HG03378 (cell line): ENCODE measurements around the gene CFAP77.
"Not testable (repeated sequence)": the region's sequence is repeated elsewhere in the genome, so short reads cannot be mapped to it uniquely, and the experiment has no call there.

Experiments used
- ATAC-seq: cut with Tn5 transposase; IDR thresholded peaks from one replicate; pipeline ENCODE4 v1.9.1; 2021; ENCODE audit warnings: mild to moderate bottlenecking, moderate library complexity; ENCODE audit not compliant: unreplicated experiment

The CFAP77 gene

GRCh38 chr9:132545578-132545977 lies 135.6 kb downstream of the CFAP77 start:
- ATAC-seq: no peak

- no peak for ATAC-seq
Measured at GRCh38 chr9:132546148-132547051, 136.4 kb downstream of the CFAP77 start.

- no peak for ATAC-seq
Measured at GRCh38 chr9:132547052-132547431, 137.0 kb downstream of the CFAP77 start.

GRCh38 chr9:132547436-132547835 lies 137.4 kb downstream of the CFAP77 start:
- no peak for ATAC-seq

GRCh38 chr9:132547976-132548730 lies 138.1 kb downstream of the CFAP77 start:
- no peak for ATAC-seq

- ATAC-seq: no peak
Measured at GRCh38 chr9:132548751-132549640, 139.0 kb downstream of the CFAP77 start.

- ATAC-seq: no peak
Measured at GRCh38 chr9:132551556-132551955, 141.5 kb downstream of the CFAP77 start.

- no peak for ATAC-seq
Measured at GRCh38 chr9:132552041-132552440, 142.0 kb downstream of the CFAP77 start.

GRCh38 chr9:132554755-132555154 lies 144.7 kb downstream of the CFAP77 start:
- no peak for ATAC-seq

GRCh38 chr9:132555528-132555927 lies 145.5 kb downstream of the CFAP77 start:
- ATAC-seq: no peak

GRCh38 chr9:132556235-132556634 lies 146.2 kb downstream of the CFAP77 start:
- ATAC-seq: no peak

- no peak for ATAC-seq
Measured at GRCh38 chr9:132556714-132557113, 146.7 kb downstream of the CFAP77 start.

- no peak for ATAC-seq
Measured at GRCh38 chr9:132557159-132557558, 147.1 kb downstream of the CFAP77 start.

GRCh38 chr9:132559711-132560110 lies 149.7 kb downstream of the CFAP77 start:
- no peak for ATAC-seq

- ATAC-seq: no peak
Measured at GRCh38 chr9:132560616-132561202, 150.7 kb downstream of the CFAP77 start.

- ATAC-seq: no peak
Measured at GRCh38 chr9:132562306-132562573, 152.2 kb downstream of the CFAP77 start.

- no peak for ATAC-seq
Measured at GRCh38 chr9:132564526-132564925, 154.5 kb downstream of the CFAP77 start.

GRCh38 chr9:132568787-132569186 lies 158.8 kb downstream of the CFAP77 start:
- not testable (repeated sequence) for ATAC-seq

GRCh38 chr9:132571806-132572600 lies 162.0 kb downstream of the CFAP77 start:
- ATAC-seq: no peak

- no peak for ATAC-seq
Measured at GRCh38 chr9:132572921-132573320, 162.9 kb downstream of the CFAP77 start.
